Measurements from ENCODE around the gene KIN. TPM values are rescaled to one million over a fixed set of nuclear protein-coding genes. Genes with fewer than 3 reads are reported as not detected.
"Not testable (repeated sequence)": the region's sequence is repeated elsewhere in the genome, so short reads cannot be mapped to it uniquely, and the experiment has no call there.

The KIN gene
- total RNA-seq, 1 donor from 2014 or later: 13.7 TPM

DNA sequence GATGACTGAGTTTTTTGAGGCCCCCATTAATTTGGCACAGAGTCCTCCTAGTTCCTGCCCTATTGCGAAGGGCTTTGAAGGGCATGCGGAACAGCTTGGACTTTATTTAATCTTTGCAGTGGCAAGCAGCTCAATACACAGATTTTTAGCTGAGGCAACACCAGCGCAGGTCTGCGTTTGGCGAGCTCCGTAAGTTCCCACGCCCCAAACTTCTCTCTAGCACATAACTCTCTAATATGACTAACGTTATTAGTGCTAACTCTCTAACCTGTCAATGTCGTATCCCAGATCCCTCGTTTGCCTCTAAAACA is 30.1 kb upstream of the KIN start:
- intact Hi-C loops (cut with DNase I): no loop called here
- peak overlapping the region; percentile 80 for H3K27ac ChIP-seq

GRCh38 chr10:7817576-7817975 is 29.8 kb upstream of the KIN start:
- Histone ChIP-seq H3K27ac (no peak overlapping the region), H3K4me3 (peak overlapping the region; percentile 99), H3K9me3 (no peaks in the 10 kb centered on the region), H3K27me3 (ENCODE audit: low read depth) (no peaks in the 10 kb centered on the region), H3K4me1 (peaks cover 24% of the 10 kb centered on the region), H3K36me3 (peaks cover 19% of the 10 kb centered on the region)
- TF ChIP-seq, protein P1, sequence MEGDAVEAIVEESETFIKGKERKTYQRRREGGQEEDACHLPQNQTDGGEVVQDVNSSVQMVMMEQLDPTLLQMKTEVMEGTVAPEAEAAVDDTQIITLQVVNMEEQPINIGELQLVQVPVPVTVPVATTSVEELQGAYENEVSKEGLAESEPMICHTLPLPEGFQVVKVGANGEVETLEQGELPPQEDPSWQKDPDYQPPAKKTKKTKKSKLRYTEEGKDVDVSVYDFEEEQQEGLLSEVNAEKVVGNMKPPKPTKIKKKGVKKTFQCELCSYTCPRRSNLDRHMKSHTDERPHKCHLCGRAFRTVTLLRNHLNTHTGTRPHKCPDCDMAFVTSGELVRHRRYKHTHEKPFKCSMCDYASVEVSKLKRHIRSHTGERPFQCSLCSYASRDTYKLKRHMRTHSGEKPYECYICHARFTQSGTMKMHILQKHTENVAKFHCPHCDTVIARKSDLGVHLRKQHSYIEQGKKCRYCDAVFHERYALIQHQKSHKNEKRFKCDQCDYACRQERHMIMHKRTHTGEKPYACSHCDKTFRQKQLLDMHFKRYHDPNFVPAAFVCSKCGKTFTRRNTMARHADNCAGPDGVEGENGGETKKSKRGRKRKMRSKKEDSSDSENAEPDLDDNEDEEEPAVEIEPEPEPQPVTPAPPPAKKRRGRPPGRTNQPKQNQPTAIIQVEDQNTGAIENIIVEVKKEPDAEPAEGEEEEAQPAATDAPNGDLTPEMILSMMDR (IDR thresholded peaks at IDR 0.05): no peak
- ATAC-seq (no peak), DNase-seq (no peak)
- intact Hi-C loops (cut with DNase I): no loop called here

More for the DNA sequence above, 30.1 kb upstream of the KIN start:
- peaks cover 23% of the 10 kb centered on the region for H3K36me3 ChIP-seq
- DNase-seq (no peak), ATAC-seq (peak; percentile 29 to 55)
- H3K27me3 ChIP-seq (ENCODE audit: low read depth): no peaks in the 10 kb centered on the region
- no peaks in the 10 kb centered on the region for H3K9me3 ChIP-seq
- H3K4me1 ChIP-seq: peaks cover 24% of the 10 kb centered on the region
- TF ChIP-seq, protein P1 (IDR thresholded peaks at IDR 0.05): no peak
- H3K4me3 ChIP-seq: peak overlapping the region; percentile 99

DNA sequence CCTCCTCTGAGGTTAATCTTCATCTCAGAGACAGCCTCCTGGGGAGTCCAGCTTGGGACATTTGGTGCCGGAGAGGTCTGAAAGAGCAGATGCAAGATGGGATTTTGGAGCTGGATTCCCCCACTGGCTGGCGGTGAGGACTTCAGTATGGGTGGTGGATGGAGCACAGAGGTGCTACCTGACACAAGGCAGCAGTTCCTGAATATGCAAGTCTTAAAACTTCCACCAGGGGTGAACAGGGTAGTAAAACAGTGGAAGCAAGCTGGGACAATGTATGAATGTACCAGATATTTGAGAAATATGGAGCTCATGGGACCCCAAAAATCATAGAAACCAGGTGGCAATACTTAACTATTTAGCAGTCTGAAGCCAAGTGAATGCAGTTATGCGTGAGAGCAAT is 25.7 kb upstream of the KIN start:
- DNase-seq (no peak), ATAC-seq (no peak)
- Histone ChIP-seq H3K27me3 (ENCODE audit: low read depth) (no peaks in the 10 kb centered on the region), H3K27ac (no peak overlapping the region), H3K9me3 (no peaks in the 10 kb centered on the region), H3K4me1 (peaks cover 9% of the 10 kb centered on the region), H3K36me3 (peaks cover 4% of the 10 kb centered on the region), H3K4me3 (no peak overlapping the region)
- intact Hi-C loops (cut with DNase I): no loop called here
- TF ChIP-seq, protein P1 (IDR thresholded peaks at IDR 0.05): no peak

GRCh38 chr10:7811743-7812142 is 23.9 kb upstream of the KIN start:
- ATAC-seq; H3K27me3 ChIP-seq (ENCODE audit: low read depth); intact Hi-C loops (cut with DNase I); H3K9me3 ChIP-seq; H3K4me3 ChIP-seq; H3K4me1 ChIP-seq; H3K27ac ChIP-seq; DNase-seq: not testable (repeated sequence)
- H3K36me3 ChIP-seq: peaks cover 22% of the 10 kb centered on the region

- TF ChIP-seq, protein P1 (IDR thresholded peaks at IDR 0.05): no peak
- Histone ChIP-seq H3K27me3 (ENCODE audit: low read depth) (no peaks in the 10 kb centered on the region), H3K4me1 (no peaks in the 10 kb centered on the region), H3K4me3 (no peak overlapping the region), H3K9me3 (no peaks in the 10 kb centered on the region), H3K36me3 (peaks cover 29% of the 10 kb centered on the region), H3K27ac (no peak overlapping the region)
- DNase-seq (no peak), ATAC-seq (no peak)
- intact Hi-C loops (cut with DNase I): no loop called here
Observed at GRCh38 chr10:7811000-7811399, 23.2 kb upstream of the KIN start.

DNA sequence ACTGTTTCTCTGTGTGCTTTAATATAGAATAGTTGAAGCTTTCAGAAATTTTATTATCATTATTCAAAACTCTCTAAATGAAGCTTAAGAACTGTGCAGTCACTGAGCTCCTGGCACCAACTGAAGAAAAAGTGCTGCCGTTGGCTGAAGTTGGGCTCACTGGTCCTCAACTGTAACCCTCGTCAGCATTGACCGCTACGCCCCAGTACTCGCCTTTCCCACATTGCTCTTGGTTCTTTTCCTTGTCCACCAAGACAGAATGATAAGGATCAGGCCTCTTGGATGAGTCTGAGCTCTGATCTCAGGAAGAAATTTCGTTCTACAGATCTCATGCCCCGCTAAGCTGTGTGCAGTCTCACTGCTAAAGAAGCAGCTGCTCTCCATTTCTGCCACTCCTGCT is 22.6 kb upstream of the KIN start:
- no peak for ATAC-seq
- Histone ChIP-seq H3K36me3 (peaks cover 35% of the 10 kb centered on the region), H3K27me3 (ENCODE audit: low read depth) (no peaks in the 10 kb centered on the region), H3K27ac (no peak overlapping the region), H3K9me3 (no peaks in the 10 kb centered on the region), H3K4me1 (no peaks in the 10 kb centered on the region), H3K4me3 (no peak overlapping the region)
- no peak for DNase-seq
- intact Hi-C loops (cut with DNase I): no loop called here
- TF ChIP-seq, protein P1 (IDR thresholded peaks at IDR 0.05): no peak

Data from lower lobe of right lung (tissue), 2 donors.